OCI-LY3 (cell line): ENCODE measurements around the gene SLC13A1.

Experiments used
- CTCF ChIP-seq: fragments of 200-600, 300-600 bp; sonication (generic); IDR thresholded peaks from 2 replicates; pipeline ENCODE4 v1.5.1; 2014; ENCODE audit warnings: antibody characterized with exemption, low read length, low read depth
- EZH2phosphoT487 ChIP-seq: fragments of 200-600 bp; shearing (Covaris generic); IDR thresholded peaks from 2 replicates; pipeline ENCODE4 v1.6.1; 2018; ENCODE audit warnings: antibody characterized with exemption, mixed run types, low read depth

- TF ChIP-seq EZH2phosphoT487: no peak
- no peak for TF ChIP-seq CTCF
Observed at GRCh38 chr7:123090456-123090855, 109.3 kb downstream of the SLC13A1 start.
